ENCODE results near the gene MAP3K2.
"Not testable (repeated sequence)": the region's sequence is repeated elsewhere in the genome, so short reads cannot be mapped to it uniquely, and the experiment has no call there.

MAP3K2 gene

DNA sequence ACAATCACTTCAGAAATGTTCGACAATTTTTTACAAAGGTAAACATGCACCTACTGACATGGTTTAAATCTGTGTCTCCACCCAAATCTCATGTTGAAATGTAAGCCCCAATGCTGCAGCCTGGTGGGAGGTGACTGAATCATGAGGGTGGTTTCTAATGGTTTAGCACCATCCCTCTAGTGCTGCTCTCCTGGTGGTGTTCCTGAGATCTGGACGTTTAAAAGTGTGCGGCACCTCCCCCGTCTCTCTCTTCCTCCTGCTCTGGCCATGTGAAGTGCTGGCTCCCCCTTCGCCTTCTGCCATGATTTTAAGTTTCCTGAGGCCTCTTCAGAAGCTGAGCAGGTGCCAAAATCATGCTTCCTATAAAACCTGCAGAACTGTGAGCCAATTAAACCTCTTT, 28.3 kb downstream of the MAP3K2 start:
- no peak overlapping the region for H3K27ac ChIP-seq (ENCODE audit: low read depth, low read length, severe bottlenecking)
- no peaks in the 10 kb centered on the region for H3K9me3 ChIP-seq (ENCODE audit: control insufficient read depth, low read length)
- WGBS, 2 experiments (ENCODE audit: insufficient coverage in 2 of 2), result 55 to 93% methylated on average over 2 to 5 of the region's 5 CpGs
- H3K4me1 ChIP-seq (ENCODE audit: control insufficient read depth, insufficient read depth, low read length, poor library complexity, severe bottlenecking), result no peaks in the 10 kb centered on the region
- H3K4me3 ChIP-seq (ENCODE audit: extremely low read depth, insufficient read depth, low read length, poor library complexity, severe bottlenecking), result no peak overlapping the region
- no peaks in the 10 kb centered on the region for H3K36me3 ChIP-seq (ENCODE audit: control insufficient read depth, insufficient read depth, low read length)

DNA sequence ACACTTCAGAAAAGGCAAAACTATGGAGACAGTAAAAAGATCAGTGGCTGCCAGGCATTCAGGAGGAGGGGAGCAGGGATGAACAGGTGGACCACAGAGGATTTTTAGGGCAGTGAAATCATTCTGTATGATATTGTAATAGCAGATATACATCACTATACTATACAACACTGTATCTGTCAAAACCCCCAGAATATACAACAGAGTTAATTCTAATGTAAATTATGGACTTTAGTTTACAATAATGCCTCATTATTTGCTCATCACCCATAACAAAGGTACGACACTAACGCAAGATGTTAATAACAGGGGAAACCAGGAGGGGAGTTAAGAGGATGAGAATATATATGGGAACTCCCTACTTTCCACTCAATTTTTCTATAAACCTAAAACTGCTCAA, 28.8 kb downstream of the MAP3K2 start:
- no peaks in the 10 kb centered on the region for H3K4me1 ChIP-seq (ENCODE audit: control insufficient read depth, insufficient read depth, low read length, poor library complexity, severe bottlenecking)
- no peak overlapping the region for H3K4me3 ChIP-seq (ENCODE audit: extremely low read depth, insufficient read depth, low read length, poor library complexity, severe bottlenecking)

DNA sequence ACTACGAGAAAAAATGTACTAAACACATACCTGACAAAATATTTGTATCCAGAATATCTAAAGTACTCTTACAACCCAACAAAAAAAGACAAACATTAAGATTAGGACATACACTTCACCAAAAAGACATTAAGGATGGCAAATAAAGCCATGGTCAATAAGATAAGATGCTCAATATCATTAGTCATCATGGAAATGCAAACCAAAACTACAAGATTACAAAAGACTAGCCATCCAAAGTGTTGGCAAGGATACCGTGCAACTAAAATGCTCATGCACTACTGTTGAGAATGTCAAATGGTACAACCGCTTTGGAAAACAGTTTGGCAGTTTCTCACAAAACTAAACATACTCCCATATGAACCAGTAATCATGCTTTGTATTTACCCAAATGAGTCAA, 29.7 kb downstream of the MAP3K2 start:
- WGBS, 2 experiments (ENCODE audit: insufficient coverage in 2 of 2), result 89 to 100% methylated on average over 2 of the region's 3 CpGs
- Histone ChIP-seq H3K9me3 (ENCODE audit: control insufficient read depth, low read length) (no peaks in the 10 kb centered on the region), H3K4me1 (ENCODE audit: control insufficient read depth, insufficient read depth, low read length, poor library complexity, severe bottlenecking) (no peaks in the 10 kb centered on the region), H3K36me3 (ENCODE audit: control insufficient read depth, insufficient read depth, low read length) (no peaks in the 10 kb centered on the region), H3K4me3 (ENCODE audit: extremely low read depth, insufficient read depth, low read length, poor library complexity, severe bottlenecking) (no peak overlapping the region), H3K27ac (ENCODE audit: low read depth, low read length, severe bottlenecking) (no peak overlapping the region)

More for the DNA sequence above, 28.8 kb downstream of the MAP3K2 start:
- H3K27ac ChIP-seq (ENCODE audit: low read depth, low read length, severe bottlenecking), result no peak overlapping the region
- no peaks in the 10 kb centered on the region for H3K9me3 ChIP-seq (ENCODE audit: control insufficient read depth, low read length)
- no CpG with 5 or more reads among the region's 2 CpGs for WGBS, 2 experiments (ENCODE audit: insufficient coverage in 2 of 2)
- no peaks in the 10 kb centered on the region for H3K36me3 ChIP-seq (ENCODE audit: control insufficient read depth, insufficient read depth, low read length)

- Histone ChIP-seq H3K9me3 (ENCODE audit: control insufficient read depth, low read length) (no peaks in the 10 kb centered on the region), H3K4me1 (ENCODE audit: control insufficient read depth, insufficient read depth, low read length, poor library complexity, severe bottlenecking) (no peaks in the 10 kb centered on the region), H3K4me3 (ENCODE audit: extremely low read depth, insufficient read depth, low read length, poor library complexity, severe bottlenecking) (no peak overlapping the region), H3K36me3 (ENCODE audit: control insufficient read depth, insufficient read depth, low read length) (no peaks in the 10 kb centered on the region), H3K27ac (ENCODE audit: low read depth, low read length, severe bottlenecking) (no peak overlapping the region)
Observed at GRCh38 chr2:127357591-127357990, 30.2 kb downstream of the MAP3K2 start.

DNA sequence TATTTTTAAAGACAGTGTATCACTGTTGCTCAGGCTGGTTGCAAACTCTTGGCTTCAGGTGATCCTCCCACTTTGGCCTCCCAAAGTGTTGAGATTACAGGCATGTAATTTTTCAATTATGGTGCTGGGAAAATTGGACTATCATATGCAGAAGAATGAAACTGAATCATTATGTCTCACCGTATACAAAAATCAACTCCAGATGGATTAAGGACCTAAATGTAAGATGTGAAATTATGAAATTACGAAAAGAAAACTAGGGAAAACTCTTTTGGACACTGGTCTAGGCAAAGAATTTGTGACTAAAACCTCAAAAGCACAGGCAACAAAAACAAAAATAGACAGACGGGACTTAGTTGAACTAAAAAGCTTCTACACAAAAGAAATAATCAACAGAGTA, 31.2 kb downstream of the MAP3K2 start:
- 80 to 100% methylated on average over 1 of the region's 3 CpGs for WGBS, 2 experiments (ENCODE audit: insufficient coverage in 2 of 2)
- H3K36me3 ChIP-seq (ENCODE audit: control insufficient read depth, insufficient read depth, low read length), result no peaks in the 10 kb centered on the region
- no peaks in the 10 kb centered on the region for H3K9me3 ChIP-seq (ENCODE audit: control insufficient read depth, low read length)
- H3K4me3 ChIP-seq (ENCODE audit: extremely low read depth, insufficient read depth, low read length, poor library complexity, severe bottlenecking), result no peak overlapping the region
- H3K27ac ChIP-seq (ENCODE audit: low read depth, low read length, severe bottlenecking), result no peak overlapping the region
- H3K4me1 ChIP-seq (ENCODE audit: control insufficient read depth, insufficient read depth, low read length, poor library complexity, severe bottlenecking), result no peaks in the 10 kb centered on the region

DNA sequence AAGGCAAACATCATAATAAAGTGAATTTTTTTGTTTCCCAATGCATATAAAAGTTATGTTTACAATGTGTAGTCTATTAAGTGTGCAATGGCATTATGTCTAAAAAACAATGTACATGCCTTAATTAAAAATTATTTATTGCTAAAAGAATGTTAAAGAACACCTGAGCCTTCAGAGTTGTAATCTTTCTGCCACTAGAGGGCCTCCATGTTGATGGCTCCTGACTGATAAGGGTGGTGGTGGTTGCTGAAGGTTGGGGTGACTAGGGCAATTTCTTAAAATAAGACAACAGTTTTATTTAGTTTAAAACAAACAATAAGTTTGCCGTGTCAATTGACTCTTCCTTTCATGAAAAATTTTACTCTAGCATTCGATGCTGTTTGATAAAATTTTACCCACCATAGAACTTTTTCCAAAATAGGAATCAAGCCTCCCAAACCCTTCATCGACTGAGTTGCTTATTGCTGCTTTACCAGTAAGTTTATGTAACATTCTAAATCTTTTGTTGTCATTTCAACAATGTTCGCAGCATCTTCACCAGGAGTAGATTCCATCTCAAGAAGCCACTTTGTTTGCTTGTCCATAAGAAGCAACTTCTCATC, 32.3 kb downstream of the MAP3K2 start:
- 84 to 90% methylated on average over 3 of the region's 4 CpGs for WGBS, 2 experiments (ENCODE audit: insufficient coverage in 2 of 2)
- Histone ChIP-seq H3K4me3 (ENCODE audit: extremely low read depth, insufficient read depth, low read length, poor library complexity, severe bottlenecking) (no peak overlapping the region), H3K27ac (ENCODE audit: low read depth, low read length, severe bottlenecking) (no peak overlapping the region), H3K4me1 (ENCODE audit: control insufficient read depth, insufficient read depth, low read length, poor library complexity, severe bottlenecking) (no peaks in the 10 kb centered on the region), H3K9me3 (ENCODE audit: control insufficient read depth, low read length) (no peaks in the 10 kb centered on the region), H3K36me3 (ENCODE audit: control insufficient read depth, insufficient read depth, low read length) (no peaks in the 10 kb centered on the region)

GRCh38 chr2:127353873-127354676, 33.7 kb downstream of the MAP3K2 start:
- H3K9me3 ChIP-seq (ENCODE audit: control insufficient read depth, low read length); H3K27ac ChIP-seq (ENCODE audit: low read depth, low read length, severe bottlenecking); H3K36me3 ChIP-seq (ENCODE audit: control insufficient read depth, insufficient read depth, low read length); H3K4me1 ChIP-seq (ENCODE audit: control insufficient read depth, insufficient read depth, low read length, poor library complexity, severe bottlenecking); H3K4me3 ChIP-seq (ENCODE audit: extremely low read depth, insufficient read depth, low read length, poor library complexity, severe bottlenecking): not testable (repeated sequence)
- WGBS, 2 experiments (ENCODE audit: insufficient coverage in 2 of 2), result no CpG with 5 or more reads among the region's 6 CpGs

DNA sequence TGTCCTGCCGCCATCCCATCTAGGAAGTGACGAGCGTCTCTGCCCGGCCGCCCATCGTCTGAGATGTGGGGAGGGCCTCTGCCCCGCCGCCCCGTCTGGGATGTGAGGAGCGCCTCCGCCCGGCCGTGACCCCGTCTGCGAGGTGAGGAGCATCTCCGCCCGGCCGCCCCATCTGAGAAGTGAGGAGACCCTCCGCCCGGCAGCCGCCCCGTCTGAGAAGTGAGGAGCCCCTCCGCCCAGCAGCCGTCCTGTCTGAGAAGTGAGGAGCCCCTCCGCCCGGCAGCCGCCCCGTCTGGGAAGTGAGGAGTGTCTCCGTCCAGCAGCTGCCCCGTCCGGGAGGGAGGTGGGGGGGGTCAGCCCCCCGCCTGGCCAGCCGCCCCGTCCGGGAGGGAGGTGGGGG, 34.6 kb downstream of the MAP3K2 start:
- H3K9me3 ChIP-seq (ENCODE audit: control insufficient read depth, low read length); H3K4me1 ChIP-seq (ENCODE audit: control insufficient read depth, insufficient read depth, low read length, poor library complexity, severe bottlenecking); H3K4me3 ChIP-seq (ENCODE audit: extremely low read depth, insufficient read depth, low read length, poor library complexity, severe bottlenecking); H3K36me3 ChIP-seq (ENCODE audit: control insufficient read depth, insufficient read depth, low read length); H3K27ac ChIP-seq (ENCODE audit: low read depth, low read length, severe bottlenecking): not testable (repeated sequence)
- WGBS, 2 experiments (ENCODE audit: insufficient coverage in 2 of 2), result 97% methylated on average over 15 to 25 of the region's 35 CpGs

- 92 to 94% methylated on average over 2 of the region's 2 CpGs for WGBS, 2 experiments (ENCODE audit: insufficient coverage in 2 of 2)
- H3K9me3 ChIP-seq (ENCODE audit: control insufficient read depth, low read length), result no peaks in the 10 kb centered on the region
- H3K4me1 ChIP-seq (ENCODE audit: control insufficient read depth, insufficient read depth, low read length, poor library complexity, severe bottlenecking), result no peaks in the 10 kb centered on the region
- H3K36me3 ChIP-seq (ENCODE audit: control insufficient read depth, insufficient read depth, low read length), result no peaks in the 10 kb centered on the region
- H3K4me3 ChIP-seq (ENCODE audit: extremely low read depth, insufficient read depth, low read length, poor library complexity, severe bottlenecking), result no peak overlapping the region
- no peak overlapping the region for H3K27ac ChIP-seq (ENCODE audit: low read depth, low read length, severe bottlenecking)
Observed at GRCh38 chr2:127351603-127352002, 36.2 kb downstream of the MAP3K2 start.

GRCh38 chr2:127348426-127349000, 39.3 kb downstream of the MAP3K2 start:
- H3K27ac ChIP-seq (ENCODE audit: low read depth, low read length, severe bottlenecking), result no peak overlapping the region
- no peaks in the 10 kb centered on the region for H3K4me1 ChIP-seq (ENCODE audit: control insufficient read depth, insufficient read depth, low read length, poor library complexity, severe bottlenecking)
- H3K9me3 ChIP-seq (ENCODE audit: control insufficient read depth, low read length), result no peaks in the 10 kb centered on the region
- no peak overlapping the region for H3K4me3 ChIP-seq (ENCODE audit: extremely low read depth, insufficient read depth, low read length, poor library complexity, severe bottlenecking)
- 90% methylated on average over 1 of the region's 1 CpG; no CpG with 5 or more reads in 1 of the 2 experiments for WGBS, 2 experiments (ENCODE audit: insufficient coverage in 2 of 2)
- H3K36me3 ChIP-seq (ENCODE audit: control insufficient read depth, insufficient read depth, low read length), result no peaks in the 10 kb centered on the region

All from mesodermal cell (in vitro differentiated cells).